Endodermal cell (in vitro differentiated cells): ENCODE data around the gene C17orf58. TPM values are rescaled to one million over a fixed set of nuclear protein-coding genes. Genes with fewer than 3 reads are reported as not detected.
A peak's percentile ranks its signal among the peaks of the same experiment; 100 is the strongest.

Experiments
- DNase-seq: peaks from one replicate; pipeline ENCODE4 v3.0.0-alpha.2; 2017
- H3K27ac ChIP-seq: 2 replicates; pipeline ENCODE4 v1.5.1; 2013; ENCODE audit warnings: mild to moderate bottlenecking, low read depth, low read length, moderate library complexity
- H3K27me3 ChIP-seq: 2 replicates; pipeline ENCODE4 v1.6.1; 2013; ENCODE audit warnings: mild to moderate bottlenecking, low read length, moderate library complexity; ENCODE audit not compliant: insufficient read depth, control insufficient read depth, poor library complexity, severe bottlenecking
- H3K36me3 ChIP-seq: 2 replicates; pipeline ENCODE4 v1.7.0; 2013; ENCODE audit warnings: mild to moderate bottlenecking, low read length, moderate library complexity; ENCODE audit not compliant: control insufficient read depth, insufficient read depth
- H3K4me1 ChIP-seq: one replicate; pipeline ENCODE4 v1.7.0; 2013; ENCODE audit warnings: low read length; ENCODE audit not compliant: control insufficient read depth, insufficient read depth
- H3K4me3 ChIP-seq: 2 replicates; pipeline ENCODE4 v1.5.1; 2013; ENCODE audit warnings: mild to moderate bottlenecking, low read length, moderate library complexity
- H3K9ac ChIP-seq: 2 replicates; pipeline ENCODE4 v1.6.1; 2013; ENCODE audit warnings: mild to moderate bottlenecking, low read length, moderate library complexity; ENCODE audit not compliant: poor library complexity, severe bottlenecking; ENCODE audit errors: extremely low read depth
- H3K9me3 ChIP-seq: 2 replicates; pipeline ENCODE4 v1.6.1; 2013; ENCODE audit warnings: mild to moderate bottlenecking, low read length, moderate library complexity; ENCODE audit not compliant: control insufficient read depth
- H3K27ac Mint-ChIP-seq: 2 replicates; pipeline ENCODE4 v1.8.0; 2020; ENCODE audit warnings: mixed read lengths
- H3K27me3 Mint-ChIP-seq: 2 replicates; pipeline ENCODE4 v1.8.0; 2021; ENCODE audit warnings: mild to moderate bottlenecking, mixed read lengths; ENCODE audit not compliant: insufficient read depth
- H3K36me3 Mint-ChIP-seq: 2 replicates; pipeline ENCODE4 v1.8.0; 2020; ENCODE audit warnings: low read depth, mixed read lengths
- H3K4me1 Mint-ChIP-seq: 2 replicates; pipeline ENCODE4 v1.8.0; 2020; ENCODE audit warnings: mixed read lengths
- H3K4me3 Mint-ChIP-seq: 2 replicates; pipeline ENCODE4 v1.8.0; 2020; ENCODE audit warnings: mild to moderate bottlenecking, moderate library complexity, mixed read lengths
- H3K9me3 Mint-ChIP-seq: 2 replicates; pipeline ENCODE4 v1.8.0; 2020; ENCODE audit warnings: mild to moderate bottlenecking, mixed read lengths
- CTCF ChIP-seq: fragments of 200-600 bp; sonication (generic); conservative IDR thresholded peaks from 2 replicates; pipeline ENCODE4 v1.5.0; 2021; ENCODE audit warnings: antibody characterized with exemption, mild to moderate bottlenecking
- WGBS, 2 experiments: methylation state at CpG; one replicate each; pipeline versions ENCODE4 v1.1.5 to v1.1.7; 2013; ENCODE audit warnings: missing lambda C conversion rate in 2 of 2, mixed read lengths in 1 of 2; ENCODE audit not compliant: insufficient coverage in 1 of 2, insufficient read length in 1 of 2; 5-methylcytosine and 5-hydroxymethylcytosine counted together
- total RNA-seq, 2 donors: library from RNA; stranded (reverse); fragmentation: NEBNext Ultra II Directional in 1 of 2; extraction: Animal tissue kit (Norgen Biotek cat#: 25700) in 1 of 2; gene quantifications; 2 replicates in 1 of 2; 3 replicates in 1 of 2; pipeline ENCODE4 v1.2.1, GENCODE V29; 2021

The C17orf58 gene
- total RNA-seq, 2 donors from 2014 or later = 14.0 to 14.1 TPM

- Histone ChIP-seq H3K4me3 (no peak overlapping the region), H3K4me1 (peaks cover 4% of the 10 kb centered on the region), H3K27me3 (no peaks in the 10 kb centered on the region), H3K36me3 (no peaks in the 10 kb centered on the region), H3K27ac (no peak overlapping the region), H3K9ac (no peak overlapping the region), H3K9me3 (no peaks in the 10 kb centered on the region)
- Mint-ChIP-seq H3K4me1 (peaks cover 6% of the 10 kb centered on the region), H3K27ac (no peak overlapping the region), H3K9me3 (no peaks in the 10 kb centered on the region), H3K27me3 (no peaks in the 10 kb centered on the region), H3K36me3 (no peaks in the 10 kb centered on the region), H3K4me3 (no peak overlapping the region)
- TF ChIP-seq CTCF = no peak
- 90 to 100% methylated on average over 1 to 2 of the region's 2 CpGs for WGBS, 2 experiments
- DNase-seq = no peak
Observed at GRCh38 chr17:68016838-68017237, 20.6 kb upstream of the C17orf58 start.

GRCh38 chr17:68015081-68015723 is 18.9 kb upstream of the C17orf58 start:
- 93 to 94% methylated on average over 11 of the region's 11 CpGs for whole genome bisulfite sequencing, 2 experiments
- Histone ChIP-seq H3K27me3 (no peaks in the 10 kb centered on the region), H3K9me3 (no peaks in the 10 kb centered on the region), H3K9ac (no peak overlapping the region), H3K36me3 (no peaks in the 10 kb centered on the region), H3K4me1 (no peaks in the 10 kb centered on the region), H3K4me3 (no peak overlapping the region), H3K27ac (no peak overlapping the region)
- no peak for TF ChIP-seq CTCF
- Mint-ChIP-seq H3K27ac (peak overlapping the region; percentile 33), H3K4me1 (peaks cover 6% of the 10 kb centered on the region), H3K4me3 (no peak overlapping the region), H3K9me3 (no peaks in the 10 kb centered on the region), H3K36me3 (no peaks in the 10 kb centered on the region), H3K27me3 (no peaks in the 10 kb centered on the region)
- no peak for DNase-seq

GRCh38 chr17:68013385-68013784 is 17.1 kb upstream of the C17orf58 start:
- no peak for TF ChIP-seq CTCF
- no peaks in the 10 kb centered on the region for H3K27me3 Mint-ChIP-seq

More at GRCh38 chr17:68013385-68013784, 17.1 kb upstream of the C17orf58 start:
- Histone ChIP-seq H3K27ac (no peak overlapping the region), H3K4me1 (no peaks in the 10 kb centered on the region), H3K27me3 (no peaks in the 10 kb centered on the region), H3K4me3 (no peak overlapping the region), H3K36me3 (no peaks in the 10 kb centered on the region), H3K9me3 (no peaks in the 10 kb centered on the region), H3K9ac (no peak overlapping the region)
- H3K4me1 Mint-ChIP-seq = peaks cover 6% of the 10 kb centered on the region
- H3K4me3 Mint-ChIP-seq = no peak overlapping the region
- DNase-seq = no peak
- no peaks in the 10 kb centered on the region for H3K9me3 Mint-ChIP-seq
- no peak overlapping the region for H3K27ac Mint-ChIP-seq
- H3K36me3 Mint-ChIP-seq = no peaks in the 10 kb centered on the region
